CD4-positive, alpha-beta T cell (primary cell): ENCODE measurements around the gene TM9SF3. TPM values are rescaled to one million over a fixed set of nuclear protein-coding genes. Genes with fewer than 3 reads are reported as not detected.

ENCODE experiments used
- ATAC-seq: fragments of 200-7000 bp; cut with Tn5 transposase; one replicate; pipeline ENCODE4 v1.10.0; 2022; ENCODE audit warnings: mild to moderate bottlenecking; ENCODE audit not compliant: poor library complexity
- CTCF ChIA-PET: fragments of 350-600 bp; sonication (Branson Sonifier 250); formaldehyde crosslinking; loops from one replicate; lab custom pipeline; 2021; ENCODE audit warnings: antibody characterized with exemption, inconsistent platforms; lab: Charles Lee
- POLR2A ChIA-PET: fragments of 350-600 bp; sonication (Branson Sonifier 250); formaldehyde crosslinking; loops from one replicate; lab custom pipeline; 2021; ENCODE audit warnings: antibody characterized with exemption, inconsistent platforms; lab: Charles Lee
- DNase-seq, 14 experiments: peaks; one replicate each; pipeline ENCODE4 v3.0.0-alpha.2; 2013 to 2020; ENCODE audit warnings: mixed read lengths in 2 of 14
- H3K27ac ChIP-seq, 2 donors: one replicate each; pipeline versions ENCODE4 v1.5.1 to v1.7.0; 2013; ENCODE audit warnings: low read length in 2 of 2, low read depth in 1 of 2, mild to moderate bottlenecking in 1 of 2
- H3K27me3 ChIP-seq, 2 experiments: 1 replicate in 1 of 2; 2 replicates in 1 of 2; pipeline versions ENCODE4 v1.6.1 to v1.7.0; 2013; ENCODE audit warnings: low read length in 2 of 2, control low read depth in 1 of 2, mild to moderate bottlenecking in 1 of 2, moderate library complexity in 1 of 2; ENCODE audit not compliant: insufficient read depth in 2 of 2, control insufficient read depth in 1 of 2
- H3K36me3 ChIP-seq: one replicate; pipeline ENCODE4 v1.6.1; 2013; ENCODE audit warnings: low read length, control low read depth; ENCODE audit not compliant: insufficient read depth
- H3K4me1 ChIP-seq: one replicate; pipeline ENCODE4 v1.6.1; 2013; ENCODE audit warnings: low read length, control low read depth; ENCODE audit not compliant: insufficient read depth
- H3K4me3 ChIP-seq: one replicate; pipeline ENCODE4 v1.5.1; 2013; ENCODE audit warnings: mild to moderate bottlenecking, low read length, moderate library complexity
- H3K9me3 ChIP-seq, 2 experiments: 1 replicate in 1 of 2; 2 replicates in 1 of 2; pipeline versions ENCODE4 v1.6.1 to v1.7.0; 2013; ENCODE audit warnings: low read length in 2 of 2, mild to moderate bottlenecking in 2 of 2, control low read depth in 1 of 2, moderate library complexity in 1 of 2; ENCODE audit not compliant: control insufficient read depth in 1 of 2, insufficient read depth in 1 of 2
- H3K27ac Mint-ChIP-seq: one replicate; pipeline ENCODE4 v1.8.0; 2020; ENCODE audit warnings: mixed read lengths
- H3K27me3 Mint-ChIP-seq: one replicate; pipeline ENCODE4 v1.8.0; 2021; ENCODE audit warnings: mixed read lengths
- H3K36me3 Mint-ChIP-seq: one replicate; pipeline ENCODE4 v1.8.0; 2021; ENCODE audit warnings: low read depth, mixed read lengths
- H3K4me1 Mint-ChIP-seq: one replicate; pipeline ENCODE4 v1.8.0; 2021; ENCODE audit warnings: low read depth, mixed read lengths
- H3K4me3 Mint-ChIP-seq: one replicate; pipeline ENCODE4 v1.8.0; 2020; ENCODE audit warnings: mild to moderate bottlenecking, mixed read lengths
- H3K9me3 Mint-ChIP-seq: one replicate; pipeline ENCODE4 v1.8.0; 2020; ENCODE audit warnings: mixed read lengths
- CTCF ChIP-seq: fragments of 200-600 bp; IDR thresholded peaks from one replicate; pipeline ENCODE4 v1.8.0; 2022; ENCODE audit warnings: antibody characterized with exemption, mild to moderate bottlenecking
- intact Hi-C, 2 experiments: fragments of 100-400 bp; cut with DNase I in 1 of 2; cut with micrococcal nuclease in 1 of 2; formaldehyde crosslinking; loops; one replicate each; pipeline versions ENCODE4 v1.15.1 to v1.9.0; 2023 to 2025; cut with DNase I, micrococcal nuclease
- total RNA-seq, 174 experiments: library from RNA in 2 of 174; stranded (reverse) in 2 of 174; gene quantifications; one replicate each; pipeline ENCODE4 v1.2.3 and lab custom pipeline; 2021 to 2026

TM9SF3 gene
- total RNA-seq, 2 experiments from 2014 or later: 92.4 to 92.7 TPM

- no peak overlapping the region for H3K4me3 ChIP-seq
- no peak for TF ChIP-seq CTCF
- no peaks in the 10 kb centered on the region for H3K27me3 Mint-ChIP-seq
- H3K27ac Mint-ChIP-seq: no peak overlapping the region
- intact Hi-C loops: no loop called here
- CTCF ChIA-PET: no interaction called here
- H3K36me3 ChIP-seq: peaks cover 72% of the 10 kb centered on the region
- H3K4me1 ChIP-seq: no peaks in the 10 kb centered on the region
- H3K9me3 Mint-ChIP-seq: no peaks in the 10 kb centered on the region
- H3K4me3 Mint-ChIP-seq: no peak overlapping the region
- no peaks in the 10 kb centered on the region for H3K9me3 ChIP-seq
- no peak overlapping the region for H3K27ac ChIP-seq
- H3K4me1 Mint-ChIP-seq: peaks cover 4% of the 10 kb centered on the region
- ATAC-seq (no peak), DNase-seq (no peak)
- POLR2A ChIA-PET: no interaction called here
- no peaks in the 10 kb centered on the region for H3K27me3 ChIP-seq
- H3K36me3 Mint-ChIP-seq: peaks cover 93% of the 10 kb centered on the region
These were observed 57.1 kb downstream of the TM9SF3 start for GRCh38 chr10:96529634-96530279.

GRCh38 chr10:96524741-96525140 is 62.1 kb downstream of the TM9SF3 start:
- POLR2A ChIA-PET: no interaction called here
- CTCF ChIA-PET: interaction anchor here (1.1 kb wide), 1 partner anchor 10 kb away, joined by 3 read pairs; no protein-coding TSS in a partner anchor

GRCh38 chr10:96517284-96517683 is 69.5 kb downstream of the TM9SF3 start:
- Histone ChIP-seq H3K27ac (no peak overlapping the region), H3K9me3 (peaks cover 0 to 11% of the 10 kb centered on the region in 2 experiments), H3K36me3 (peaks cover 16% of the 10 kb centered on the region), H3K4me3 (no peak overlapping the region), H3K4me1 (peaks cover 22% of the 10 kb centered on the region), H3K27me3 (peaks cover 18 to 23% of the 10 kb centered on the region in 2 experiments)
- no peak overlapping the region for H3K4me3 Mint-ChIP-seq
- H3K27me3 Mint-ChIP-seq: peaks cover 30% of the 10 kb centered on the region
- TF ChIP-seq CTCF: no peak
- DNase-seq (no peak), ATAC-seq (no peak)
- peaks cover 27% of the 10 kb centered on the region for H3K36me3 Mint-ChIP-seq
- intact Hi-C loops: loop anchor here in 1 of 2 experiments (10.0 kb wide), 1 partner anchor 122 kb away; no protein-coding TSS in a partner anchor
- no peak overlapping the region for H3K27ac Mint-ChIP-seq
- H3K4me1 Mint-ChIP-seq: peaks cover 10% of the 10 kb centered on the region
- ChIA-PET POLR2A (no interaction called here), CTCF (no interaction called here)
- no peaks in the 10 kb centered on the region for H3K9me3 Mint-ChIP-seq

More at GRCh38 chr10:96524741-96525140, 62.1 kb downstream of the TM9SF3 start:
- H3K36me3 Mint-ChIP-seq: peaks cover 89% of the 10 kb centered on the region
- no peak for TF ChIP-seq CTCF
- no peak overlapping the region for H3K4me3 Mint-ChIP-seq
- Histone ChIP-seq H3K4me3 (no peak overlapping the region), H3K27me3 (no peaks in the 10 kb centered on the region), H3K36me3 (peaks cover 68% of the 10 kb centered on the region), H3K9me3 (no peaks in the 10 kb centered on the region), H3K27ac (no peak overlapping the region), H3K4me1 (no peaks in the 10 kb centered on the region)
- intact Hi-C loops: loop anchor here in 1 of 2 experiments (5.0 kb wide), 1 partner anchor 63 kb away; the partner anchor contains the start of gene TM9SF3
- no peaks in the 10 kb centered on the region for H3K4me1 Mint-ChIP-seq
- H3K9me3 Mint-ChIP-seq: no peaks in the 10 kb centered on the region
- H3K27ac Mint-ChIP-seq: no peak overlapping the region
- no peak for ATAC-seq
- no peak for DNase-seq
- H3K27me3 Mint-ChIP-seq: no peaks in the 10 kb centered on the region
